Nephron progenitor cell (in vitro differentiated cells): ENCODE data around the gene WDFY2.

Experiments
- DNase-seq: peaks from one replicate; pipeline ENCODE4 v3.0.0; 2021
- H3K27ac Mint-ChIP-seq: 2 replicates; pipeline ENCODE4 v1.8.0; 2021; ENCODE audit warnings: mild to moderate bottlenecking, moderate library complexity, mixed read lengths
- H3K27me3 Mint-ChIP-seq: 2 replicates; pipeline ENCODE4 v1.8.0; 2021; ENCODE audit warnings: mild to moderate bottlenecking, low read depth, mixed read lengths; ENCODE audit not compliant: poor library complexity
- H3K36me3 Mint-ChIP-seq: 2 replicates; pipeline ENCODE4 v1.8.0; 2021; ENCODE audit warnings: low read depth, mixed read lengths
- H3K4me1 Mint-ChIP-seq: 2 replicates; pipeline ENCODE4 v1.8.0; 2021; ENCODE audit warnings: mixed read lengths
- H3K4me3 Mint-ChIP-seq: 2 replicates; pipeline ENCODE4 v1.8.0; 2021; ENCODE audit warnings: mild to moderate bottlenecking, moderate library complexity, mixed read lengths
- H3K9me3 Mint-ChIP-seq: 2 replicates; pipeline ENCODE4 v1.8.0; 2021; ENCODE audit warnings: mild to moderate bottlenecking, moderate library complexity, mixed read lengths
- CTCF ChIP-seq: fragments of 200-600 bp; sonication (generic); IDR thresholded peaks from 2 replicates; pipeline ENCODE4 v1.5.0; 2021; ENCODE audit warnings: antibody characterized with exemption

The WDFY2 gene

DNA sequence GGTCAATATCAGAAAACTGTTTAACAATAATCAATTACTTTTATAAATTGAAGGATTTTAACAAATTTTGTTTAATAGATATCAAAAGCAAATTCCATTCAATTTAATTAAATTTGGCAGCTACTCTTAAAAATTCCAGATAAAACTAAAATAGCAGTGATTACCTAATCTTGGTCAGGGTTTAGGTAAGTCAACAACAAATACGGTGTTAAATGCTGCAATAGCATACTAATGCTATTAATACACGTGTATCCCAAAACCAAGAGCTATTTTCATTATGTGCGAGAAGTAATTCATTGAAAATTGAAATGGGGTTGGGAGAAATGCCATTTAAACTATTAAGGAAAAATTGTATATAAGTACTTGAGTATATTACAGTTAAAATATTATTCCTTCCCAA, 114.1 kb downstream of the WDFY2 start:
- Mint-ChIP-seq H3K27me3 (peaks cover 2% of the 10 kb centered on the region), H3K9me3 (peaks cover 23% of the 10 kb centered on the region), H3K4me3 (no peak overlapping the region), H3K27ac (no peak overlapping the region), H3K4me1 (no peaks in the 10 kb centered on the region), H3K36me3 (peaks cover 13% of the 10 kb centered on the region)
- no peak for DNase-seq
- no peak for TF ChIP-seq CTCF

- Mint-ChIP-seq H3K27ac (peak overlapping the region; percentile 59), H3K27me3 (no peaks in the 10 kb centered on the region), H3K9me3 (peaks cover 17% of the 10 kb centered on the region), H3K36me3 (peaks cover 42% of the 10 kb centered on the region), H3K4me3 (no peak overlapping the region), H3K4me1 (peaks cover 3% of the 10 kb centered on the region)
- TF ChIP-seq CTCF, result no peak
- no peak for DNase-seq
Observed at GRCh38 chr13:51704399-51705313, 120.4 kb downstream of the WDFY2 start.

DNA sequence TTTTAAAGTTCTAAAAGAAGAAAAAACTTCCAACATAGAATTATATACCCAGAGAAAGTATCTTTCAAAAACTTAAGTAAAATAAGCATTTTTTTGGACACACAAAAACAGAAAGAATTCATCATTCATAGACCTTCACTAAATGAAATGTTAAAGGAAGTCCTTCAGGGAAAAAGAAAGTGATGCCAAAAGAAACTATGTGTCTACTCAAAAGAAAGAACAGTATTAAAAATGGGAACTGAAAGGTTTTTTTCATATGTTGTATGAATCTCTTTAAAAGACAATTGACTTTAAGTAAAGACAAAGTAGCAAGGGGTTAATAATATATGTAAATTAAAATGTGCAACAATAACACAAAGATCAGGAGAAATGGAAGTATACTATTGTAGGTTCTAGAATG, 123.2 kb downstream of the WDFY2 start:
- H3K4me3 Mint-ChIP-seq, result no peak overlapping the region
- DNase-seq, result no peak
- peaks cover 45% of the 10 kb centered on the region for H3K36me3 Mint-ChIP-seq
- peaks cover 31% of the 10 kb centered on the region for H3K9me3 Mint-ChIP-seq
- peaks cover 3% of the 10 kb centered on the region for H3K4me1 Mint-ChIP-seq
- no peak overlapping the region for H3K27ac Mint-ChIP-seq
- no peaks in the 10 kb centered on the region for H3K27me3 Mint-ChIP-seq
- TF ChIP-seq CTCF, result no peak

GRCh38 chr13:51713807-51714206, 129.5 kb downstream of the WDFY2 start:
- H3K9me3 Mint-ChIP-seq, result peaks cover 22% of the 10 kb centered on the region

GRCh38 chr13:51714663-51715168, 130.5 kb downstream of the WDFY2 start:
- Mint-ChIP-seq H3K4me1 (no peaks in the 10 kb centered on the region), H3K9me3 (peaks cover 14% of the 10 kb centered on the region), H3K4me3 (no peak overlapping the region), H3K27me3 (no peaks in the 10 kb centered on the region), H3K27ac (no peak overlapping the region), H3K36me3 (peaks cover 11% of the 10 kb centered on the region)
- no peak for DNase-seq
- TF ChIP-seq CTCF, result no peak

More at GRCh38 chr13:51713807-51714206, 129.5 kb downstream of the WDFY2 start:
- no peak for DNase-seq
- no peak for TF ChIP-seq CTCF
- Mint-ChIP-seq H3K4me1 (no peaks in the 10 kb centered on the region), H3K4me3 (no peak overlapping the region), H3K27me3 (no peaks in the 10 kb centered on the region), H3K27ac (no peak overlapping the region), H3K36me3 (peaks cover 20% of the 10 kb centered on the region)
